Islet of Langerhans (tissue), 1 donor: ENCODE results near the gene USP26.
"Not testable (repeated sequence)": the region's sequence is repeated elsewhere in the genome, so short reads cannot be mapped to it uniquely, and the experiment has no call there.

Experiments used
- FAIRE-seq: peaks from one replicate; lab custom pipeline; 2011; peaks lifted over from hg19 to GRCh38; lab: Jason Lieb, UNC

USP26 gene, protein sequence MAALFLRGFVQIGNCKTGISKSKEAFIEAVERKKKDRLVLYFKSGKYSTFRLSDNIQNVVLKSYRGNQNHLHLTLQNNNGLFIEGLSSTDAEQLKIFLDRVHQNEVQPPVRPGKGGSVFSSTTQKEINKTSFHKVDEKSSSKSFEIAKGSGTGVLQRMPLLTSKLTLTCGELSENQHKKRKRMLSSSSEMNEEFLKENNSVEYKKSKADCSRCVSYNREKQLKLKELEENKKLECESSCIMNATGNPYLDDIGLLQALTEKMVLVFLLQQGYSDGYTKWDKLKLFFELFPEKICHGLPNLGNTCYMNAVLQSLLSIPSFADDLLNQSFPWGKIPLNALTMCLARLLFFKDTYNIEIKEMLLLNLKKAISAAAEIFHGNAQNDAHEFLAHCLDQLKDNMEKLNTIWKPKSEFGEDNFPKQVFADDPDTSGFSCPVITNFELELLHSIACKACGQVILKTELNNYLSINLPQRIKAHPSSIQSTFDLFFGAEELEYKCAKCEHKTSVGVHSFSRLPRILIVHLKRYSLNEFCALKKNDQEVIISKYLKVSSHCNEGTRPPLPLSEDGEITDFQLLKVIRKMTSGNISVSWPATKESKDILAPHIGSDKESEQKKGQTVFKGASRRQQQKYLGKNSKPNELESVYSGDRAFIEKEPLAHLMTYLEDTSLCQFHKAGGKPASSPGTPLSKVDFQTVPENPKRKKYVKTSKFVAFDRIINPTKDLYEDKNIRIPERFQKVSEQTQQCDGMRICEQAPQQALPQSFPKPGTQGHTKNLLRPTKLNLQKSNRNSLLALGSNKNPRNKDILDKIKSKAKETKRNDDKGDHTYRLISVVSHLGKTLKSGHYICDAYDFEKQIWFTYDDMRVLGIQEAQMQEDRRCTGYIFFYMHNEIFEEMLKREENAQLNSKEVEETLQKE

DNA sequence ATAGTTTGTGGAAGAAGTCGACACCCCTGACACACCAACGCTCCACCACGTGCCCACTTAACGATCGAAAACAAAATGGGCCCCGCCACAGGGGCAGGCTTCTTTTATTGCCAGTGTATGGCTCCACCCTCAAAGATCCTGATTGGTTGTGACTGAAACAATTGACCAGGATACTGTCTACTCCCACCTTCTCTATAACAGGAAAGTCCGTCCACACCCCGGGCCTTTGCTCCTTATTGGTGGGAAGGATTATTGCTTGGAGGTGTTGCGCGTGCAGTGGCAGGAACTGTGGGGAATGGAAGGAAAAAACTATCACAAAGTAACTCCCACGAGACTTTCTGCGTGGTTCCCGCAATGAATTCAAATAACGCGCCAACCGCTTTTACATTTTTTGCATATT is at the start of gene USP26:
Gene USP26, minus strand, starts transcription at position 79 of the 400 bp plus-strand sequence. CDS start 68,889 bp downstream, outside the sequence.
- no peak for FAIRE-seq

DNA sequence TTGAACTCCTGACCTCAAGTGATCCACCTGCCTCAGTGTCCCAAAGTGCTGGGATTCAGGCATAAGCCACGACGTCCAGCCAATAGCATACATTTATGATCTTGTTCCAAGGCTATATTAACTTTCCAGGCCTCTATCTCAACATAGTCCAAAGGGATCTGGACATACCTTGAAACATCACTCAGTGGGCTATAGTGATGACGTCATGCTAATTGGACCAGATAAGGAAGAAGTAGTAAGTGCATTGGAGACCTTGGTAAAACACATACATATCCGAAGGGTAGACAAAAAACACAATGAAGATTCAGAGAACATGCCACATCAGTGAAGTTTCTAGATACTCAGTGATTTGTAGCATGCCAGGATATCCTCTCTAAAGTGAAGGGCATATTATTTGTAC is 37.4 kb upstream of the USP26 start:
- no peak for FAIRE-seq

DNA sequence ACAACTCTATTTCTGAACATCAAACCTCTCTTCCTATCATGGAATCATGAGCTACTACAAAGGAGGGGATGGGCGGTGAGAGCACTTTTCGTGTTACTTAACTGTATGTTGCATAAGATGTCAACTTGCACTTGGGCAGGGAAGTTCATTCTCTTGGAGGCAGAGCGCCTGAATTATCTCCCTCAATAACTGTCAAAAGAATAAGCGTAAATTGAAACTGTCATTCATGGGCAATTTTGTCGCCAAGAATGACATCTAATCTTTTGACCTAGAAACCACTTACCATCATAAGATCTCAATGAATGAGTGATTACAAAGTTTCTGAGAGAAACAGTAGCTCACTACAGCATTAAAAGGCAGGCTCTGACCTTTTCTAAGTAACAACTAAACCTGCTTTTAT is 23.5 kb upstream of the USP26 start:
- no peak for FAIRE-seq

DNA sequence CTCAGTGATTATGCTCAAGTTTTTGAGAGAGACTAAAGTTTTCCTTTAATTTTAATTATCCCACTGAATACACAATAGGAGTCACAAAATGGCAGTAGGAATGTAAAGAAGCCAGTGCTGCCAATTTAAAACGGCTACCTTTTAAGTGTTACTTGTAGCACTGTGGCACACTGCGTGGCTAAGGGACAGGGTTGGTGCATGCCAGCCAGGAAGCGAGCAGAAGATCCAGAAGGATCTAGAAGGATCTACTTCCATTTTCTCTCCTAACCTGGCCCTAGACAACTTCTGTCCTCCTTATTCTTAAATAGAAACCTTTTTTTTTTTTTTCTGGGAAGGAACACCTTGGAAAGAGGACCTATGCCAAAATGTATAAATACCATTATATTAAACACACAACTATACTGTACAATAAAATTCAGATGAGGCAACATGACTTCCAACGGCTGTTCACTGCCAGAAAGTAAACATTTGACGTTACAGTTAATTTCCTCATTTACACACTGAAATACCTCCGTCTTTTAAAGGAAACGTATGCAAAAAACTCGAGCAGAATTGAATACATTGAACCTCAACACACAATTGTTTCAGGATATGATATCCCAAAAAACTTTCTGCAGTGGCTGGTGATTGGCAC is 2.7 kb downstream of the USP26 start:
- no peak for FAIRE-seq

DNA sequence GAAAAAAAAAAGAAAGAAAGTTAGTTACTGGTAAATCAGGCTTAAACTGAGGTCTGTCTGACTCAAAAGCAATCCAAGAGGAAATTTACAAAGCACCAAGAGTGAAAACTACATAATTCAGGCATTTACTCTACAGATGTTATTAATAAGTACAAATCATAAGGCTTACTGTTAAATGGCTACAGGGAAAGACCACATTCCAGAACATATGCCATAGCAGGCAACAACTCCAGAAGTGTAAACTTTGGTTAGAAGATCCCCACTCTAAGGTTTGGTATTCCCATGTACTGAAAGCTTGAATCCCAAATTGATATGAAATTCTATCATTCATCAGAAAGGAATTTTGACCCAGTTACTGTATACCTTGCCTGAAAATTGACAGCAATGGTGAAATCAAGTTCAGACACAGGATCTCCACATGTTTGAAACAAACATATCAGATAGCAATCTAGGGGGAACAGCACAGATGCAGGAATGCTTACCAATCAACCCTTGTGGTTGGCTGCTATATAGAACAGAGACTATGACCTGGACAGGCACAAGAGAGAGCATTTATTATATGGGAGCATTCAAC is 6.6 kb downstream of the USP26 start:
- no peak for FAIRE-seq

DNA sequence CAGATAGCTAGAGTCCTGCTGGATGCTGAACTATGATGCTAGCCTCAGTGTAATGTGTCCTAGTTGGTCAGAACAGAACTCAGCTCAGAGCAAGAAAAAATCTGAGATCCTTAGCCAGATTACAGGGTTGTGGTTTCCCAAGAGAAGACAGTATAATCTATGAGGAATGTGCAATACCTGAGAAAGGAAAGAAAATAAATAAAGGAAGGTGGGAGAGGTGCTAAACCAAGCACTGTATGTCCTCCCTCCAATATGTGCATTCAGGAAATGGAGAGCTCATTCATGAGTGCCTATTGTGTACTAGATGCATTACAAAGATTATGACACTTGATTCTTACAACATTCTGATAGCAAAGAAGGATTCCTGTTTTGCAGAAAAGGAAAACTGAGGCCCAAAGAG is 7.5 kb downstream of the USP26 start:
- FAIRE-seq: no peak

DNA sequence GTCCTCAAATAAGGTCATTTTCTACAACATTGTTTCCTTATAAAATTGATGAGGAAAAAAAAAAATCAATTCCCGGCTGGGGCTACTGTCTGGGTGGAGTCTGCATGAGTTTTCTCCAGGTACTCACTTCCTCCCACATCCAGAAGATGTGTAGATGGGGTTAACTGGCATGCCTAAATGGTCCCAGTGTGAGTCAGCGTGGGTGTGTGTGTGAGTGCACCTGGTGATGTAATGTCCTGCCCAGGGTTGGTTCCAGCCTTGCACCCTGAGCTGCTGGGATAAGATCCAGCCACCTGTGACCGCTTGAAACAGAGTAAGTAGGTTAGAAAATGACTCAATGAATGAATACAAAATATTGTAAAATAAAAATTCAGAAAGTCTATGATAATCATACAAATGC is 11.1 kb downstream of the USP26 start:
- FAIRE-seq: no peak

DNA sequence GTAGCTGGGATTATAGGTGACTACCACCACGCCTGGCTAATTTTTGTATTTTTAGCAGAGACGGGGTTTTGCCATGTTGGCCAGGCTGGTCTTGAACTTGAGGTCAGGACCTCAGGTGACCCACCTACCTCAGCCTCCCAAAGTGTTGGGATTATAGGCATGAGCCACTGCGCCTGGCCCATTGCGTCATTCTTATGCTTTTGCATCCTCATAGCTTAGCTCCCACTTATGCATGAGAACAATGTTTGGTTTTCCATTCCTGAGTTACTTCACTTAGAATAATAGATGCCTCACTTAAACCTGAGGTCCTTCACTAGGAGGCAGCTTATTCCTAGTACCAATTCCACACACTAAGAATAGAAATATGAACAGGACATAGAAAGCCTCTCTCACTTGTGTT is 11.9 kb downstream of the USP26 start:
- not testable (repeated sequence) for FAIRE-seq

DNA sequence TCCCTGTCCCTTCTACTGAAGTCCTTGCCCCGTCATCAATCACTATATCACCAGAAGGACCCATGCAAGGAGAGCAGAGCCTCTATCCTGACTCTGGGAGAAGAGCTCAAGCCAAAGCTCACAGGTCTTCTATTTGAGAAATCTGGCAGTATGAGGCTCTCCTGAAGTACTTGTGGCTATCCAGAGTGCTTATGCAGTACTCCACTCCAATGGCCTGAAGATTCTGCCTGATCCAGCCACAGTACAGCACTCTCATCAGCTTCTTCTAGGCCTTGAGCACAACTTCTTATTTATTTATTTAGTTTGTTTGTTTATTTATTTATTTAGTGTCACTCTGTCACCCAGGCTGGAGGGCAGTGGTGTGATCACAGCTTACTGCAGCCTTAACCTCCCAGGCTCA is 13.0 kb downstream of the USP26 start:
- no peak for FAIRE-seq

DNA sequence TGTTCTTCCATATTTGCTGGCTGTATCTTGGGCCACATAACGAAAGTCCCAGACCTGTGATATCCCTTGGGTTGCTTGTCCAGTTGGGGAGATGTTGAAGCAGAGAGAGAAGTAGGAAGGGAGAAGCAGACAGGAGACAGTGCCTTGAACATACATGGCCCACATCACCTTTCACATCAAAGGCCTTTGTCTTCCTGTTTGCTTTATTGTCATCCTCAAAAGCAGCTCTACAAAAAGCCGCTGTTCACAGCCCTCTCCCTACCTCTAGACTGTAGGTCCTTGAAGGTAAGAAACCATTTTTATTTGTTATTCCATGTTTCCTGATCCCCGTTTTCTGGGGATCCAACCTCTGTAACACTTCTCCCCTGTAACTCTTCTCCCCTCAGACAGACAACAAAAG is 14.9 kb downstream of the USP26 start:
- FAIRE-seq: no peak

DNA sequence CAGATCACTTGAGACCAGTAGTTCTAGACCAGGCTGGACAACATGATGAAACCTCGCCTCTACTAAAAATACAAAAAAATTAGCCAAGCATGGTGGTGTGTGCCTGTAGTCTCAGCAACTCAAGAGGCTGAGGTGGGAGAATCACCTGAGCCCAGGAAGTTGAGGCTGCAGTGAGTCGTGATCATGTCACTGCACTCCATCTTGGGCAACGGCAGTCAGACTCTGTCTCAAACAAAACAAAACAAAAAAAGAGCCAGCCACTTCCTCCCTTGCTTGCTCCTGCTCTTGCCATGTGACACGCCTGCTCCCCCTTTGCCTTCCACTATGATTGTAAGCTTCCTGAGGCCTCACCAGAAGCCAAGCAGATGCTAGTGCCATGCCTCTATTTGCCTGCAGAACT is 19.1 kb downstream of the USP26 start:
- not testable (repeated sequence) for FAIRE-seq

DNA sequence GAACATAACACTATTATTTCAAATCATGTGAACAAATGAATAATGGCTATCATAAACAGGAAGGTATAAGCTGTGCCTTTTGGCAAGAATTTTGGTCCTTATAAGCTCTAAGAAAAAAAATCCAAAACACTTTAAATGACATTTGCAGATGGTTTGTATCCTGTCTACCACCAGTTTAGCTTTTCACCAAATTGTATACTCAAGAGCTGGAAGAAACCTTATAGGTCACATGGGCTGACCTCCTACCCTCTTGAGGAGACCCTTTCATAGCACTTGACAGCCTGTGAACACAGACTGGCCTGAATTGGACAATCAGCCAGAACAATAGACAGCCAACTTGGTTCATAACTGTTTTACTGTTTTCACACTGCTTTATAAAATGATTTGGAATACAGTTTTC is 24.3 kb downstream of the USP26 start:
- FAIRE-seq: no peak

DNA sequence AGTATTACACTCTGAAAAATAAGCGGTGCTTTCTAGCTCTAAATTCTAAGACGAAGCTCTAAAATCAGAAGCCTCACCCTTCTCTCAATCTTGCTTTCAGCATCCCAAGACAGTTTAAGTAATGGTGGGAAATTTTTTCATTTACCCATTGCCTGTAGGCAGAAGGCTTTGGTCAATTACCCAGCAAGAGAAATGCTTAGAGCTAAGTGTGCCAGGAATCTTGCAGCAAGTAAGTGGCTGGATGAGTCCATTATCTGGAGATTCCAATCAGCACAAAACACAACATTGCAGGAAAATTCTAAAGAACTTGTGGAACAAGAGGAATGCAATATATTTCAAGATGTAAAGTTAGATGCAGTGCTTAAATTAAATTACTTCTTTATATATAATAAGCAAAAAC is 28.4 kb downstream of the USP26 start:
- FAIRE-seq: no peak

DNA sequence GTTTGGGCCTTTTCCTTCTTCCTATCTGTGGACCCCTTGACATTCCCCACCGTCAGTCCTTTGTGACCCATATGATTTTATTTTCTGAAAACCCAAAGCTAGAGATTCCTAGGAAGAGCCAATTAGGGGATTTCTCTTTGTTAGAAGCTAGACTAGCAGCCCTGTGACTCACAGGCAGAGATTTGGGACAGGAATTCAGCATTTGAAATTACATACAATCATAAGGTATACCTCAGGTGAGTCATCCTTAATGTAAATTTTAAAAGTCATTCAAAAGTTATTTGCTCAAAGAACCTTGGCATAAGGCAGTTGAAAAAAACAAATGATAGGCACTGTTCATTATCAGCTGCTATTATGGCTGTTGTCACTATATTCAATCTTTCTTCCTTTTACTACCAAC is 40.6 kb downstream of the USP26 start:
- FAIRE-seq: no peak

DNA sequence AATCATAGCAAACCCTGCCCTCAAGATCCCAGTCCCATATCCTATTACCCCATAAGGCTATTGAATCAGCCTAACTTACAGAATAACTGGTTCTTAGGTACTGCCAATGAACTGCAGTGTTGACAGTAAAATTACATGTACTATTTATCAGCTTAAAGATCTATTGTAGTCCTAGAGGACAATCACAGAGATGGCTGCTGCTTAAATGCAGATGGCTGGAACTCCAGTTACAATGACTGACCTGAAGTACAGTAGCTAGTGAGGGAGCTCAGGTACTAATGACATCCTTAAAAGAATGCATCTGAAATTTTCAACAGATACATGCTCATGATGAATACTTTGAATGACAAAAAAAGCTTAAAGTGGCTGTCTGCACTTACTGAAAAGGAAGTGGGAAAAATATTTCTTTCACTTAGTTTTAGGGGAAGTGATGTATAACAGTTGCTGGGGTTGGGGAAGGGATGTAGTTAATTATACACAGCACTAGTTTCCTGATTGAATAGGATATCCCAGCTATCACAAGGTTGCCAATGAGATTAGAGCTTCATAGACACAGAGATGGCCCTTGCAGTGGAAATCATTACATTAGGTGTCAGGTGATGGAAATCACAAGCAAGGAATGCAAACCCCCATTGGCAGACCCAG is 42.0 kb downstream of the USP26 start:
- no peak for FAIRE-seq

DNA sequence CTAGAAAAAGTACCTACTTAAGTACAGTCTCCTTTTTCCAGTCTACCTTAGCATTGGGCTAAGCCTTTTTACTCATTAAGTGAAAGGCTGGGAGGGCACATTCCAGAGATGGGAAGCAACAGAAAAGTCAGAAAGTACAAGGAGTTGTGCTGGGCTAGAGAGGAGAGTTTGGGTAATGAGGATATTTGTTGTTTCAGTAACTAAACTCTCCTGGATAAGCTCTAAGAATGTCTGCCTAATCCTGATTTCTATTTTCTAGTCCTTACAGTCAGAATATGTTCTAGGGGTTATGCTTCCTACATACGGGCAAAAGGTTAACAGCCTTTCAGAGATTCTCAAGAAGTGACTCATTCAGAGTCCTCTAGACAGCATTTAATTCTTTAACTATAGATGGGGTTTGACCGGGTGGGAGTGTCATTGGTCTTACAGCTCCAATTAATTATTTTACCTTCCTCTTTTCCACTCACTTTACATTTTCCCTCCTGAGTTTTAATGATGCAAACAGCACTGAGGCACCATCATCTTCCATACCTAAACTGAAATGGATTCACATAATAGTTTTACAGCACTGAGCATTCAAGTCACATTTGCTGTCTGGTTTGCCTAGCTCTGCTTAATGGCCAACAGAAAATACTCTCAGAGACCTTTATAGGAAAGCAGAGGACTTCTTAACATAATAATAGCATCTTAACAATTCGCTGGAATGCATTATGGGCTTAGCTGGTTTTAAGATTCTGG is 42.9 kb downstream of the USP26 start:
- no peak for FAIRE-seq

DNA sequence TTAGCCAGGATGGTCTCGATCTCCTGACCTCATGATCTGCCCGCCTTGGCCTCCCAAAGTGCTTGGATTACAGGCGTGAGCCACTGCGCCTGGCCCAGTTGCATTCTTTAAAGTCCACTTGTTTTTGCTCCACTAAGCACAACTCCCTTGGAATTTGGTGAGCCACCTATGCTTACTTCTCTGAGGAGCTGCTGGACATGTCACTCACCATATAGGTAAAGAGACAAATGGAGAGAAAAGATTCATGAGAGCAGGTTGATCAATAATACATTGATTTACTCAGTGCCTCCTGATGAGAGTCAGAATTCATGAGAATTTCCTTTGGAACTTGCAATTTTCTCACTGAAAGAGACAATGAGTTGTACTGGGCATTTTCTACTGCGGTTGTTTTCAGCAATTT is 48.2 kb downstream of the USP26 start:
- FAIRE-seq: no peak

DNA sequence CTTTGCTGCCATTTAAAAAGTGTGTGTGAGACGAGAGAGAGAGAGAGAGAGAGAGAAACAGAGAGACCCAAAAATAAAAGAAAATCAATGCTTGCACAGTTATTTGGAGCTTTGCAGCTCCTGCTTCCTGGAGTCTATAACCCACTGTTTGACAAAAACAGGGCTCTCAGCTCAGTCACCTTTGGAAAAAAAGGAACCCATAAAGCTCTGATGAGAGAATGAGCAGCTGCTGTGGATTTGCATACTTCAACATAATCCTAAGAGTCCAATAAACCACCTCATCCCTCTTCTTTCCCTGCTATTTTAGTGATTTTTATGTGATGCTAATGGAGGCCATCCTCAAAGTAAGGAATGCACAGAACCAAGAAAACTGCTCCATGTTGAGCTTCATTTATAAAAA is 50.3 kb downstream of the USP26 start:
- FAIRE-seq: no peak

DNA sequence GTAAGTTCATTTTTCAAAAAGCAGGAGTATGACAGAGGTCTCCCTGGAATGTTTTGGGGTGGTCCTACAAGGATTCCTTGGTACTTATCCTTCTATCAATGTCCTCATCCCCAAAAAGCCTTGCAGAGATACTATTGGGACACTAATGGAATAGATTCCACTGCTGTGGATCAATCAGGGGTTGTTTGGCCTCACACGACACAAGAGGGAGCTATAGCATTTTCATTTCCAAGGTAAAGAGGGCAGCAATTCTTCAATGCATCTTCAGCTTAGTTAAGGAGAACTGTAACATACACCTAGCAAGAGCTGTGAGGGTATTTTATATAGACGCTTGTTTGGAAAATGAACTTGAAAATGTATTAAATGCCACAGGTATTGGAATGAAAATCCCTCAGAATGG is 50.9 kb downstream of the USP26 start:
- no peak for FAIRE-seq

DNA sequence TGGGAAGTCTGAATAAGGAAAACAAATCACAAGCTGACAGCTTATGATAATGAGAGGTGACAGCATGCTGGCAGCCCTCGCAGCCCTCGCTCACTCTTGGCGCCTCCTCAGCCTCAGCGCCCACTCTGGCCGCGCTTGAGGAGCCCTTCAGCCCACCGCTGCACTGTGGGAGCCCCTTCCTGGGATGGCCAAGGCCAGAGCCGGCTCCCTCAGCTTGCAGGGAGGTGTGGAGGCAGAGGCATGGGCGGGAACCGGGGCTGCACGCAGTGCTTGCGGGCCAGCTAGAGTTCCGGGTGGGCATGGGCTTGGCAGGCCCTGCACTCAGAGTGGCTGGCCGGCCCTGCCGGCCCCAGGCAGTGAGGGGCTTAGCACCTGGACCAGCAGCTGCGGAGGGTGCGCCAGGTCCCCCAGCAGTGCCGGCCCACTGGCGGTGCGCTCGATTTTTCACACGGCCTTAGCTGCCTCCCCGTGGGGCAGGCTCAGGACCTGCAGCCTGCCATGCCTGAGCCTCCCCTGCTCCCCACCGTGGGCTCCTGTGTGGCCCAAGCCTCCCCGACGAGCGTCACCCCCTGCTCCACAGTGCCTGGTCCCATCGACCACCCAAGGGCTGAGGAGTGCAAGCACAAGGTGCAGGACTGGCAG is 52.6 kb downstream of the USP26 start:
- FAIRE-seq: not testable (repeated sequence)

DNA sequence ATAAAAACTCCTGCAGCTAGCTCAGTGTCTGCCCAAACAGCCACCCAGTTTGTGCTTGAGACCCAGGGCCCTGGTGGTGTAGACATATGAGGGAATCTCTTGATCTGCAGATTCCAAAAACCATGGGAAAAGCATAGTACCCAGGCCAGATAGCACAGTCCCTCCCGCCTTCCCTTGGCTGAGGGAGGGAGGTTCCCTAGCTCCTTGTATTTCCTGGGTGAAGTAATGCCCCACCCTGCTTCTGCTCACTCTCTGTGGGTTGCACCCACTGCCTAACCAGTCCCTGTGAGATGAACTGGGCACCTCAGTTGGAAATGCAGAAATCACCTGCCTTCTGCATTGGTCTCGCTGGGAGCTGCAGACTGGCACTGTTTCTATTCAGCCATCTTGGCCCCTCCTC is 54.6 kb downstream of the USP26 start:
- FAIRE-seq: no peak
